Measurements from ENCODE around the gene ZMYM5.
"Not testable (repeated sequence)": the region's sequence is repeated elsewhere in the genome, so short reads cannot be mapped to it uniquely, and the experiment has no call there.

The ZMYM5 gene

GRCh38 chr13:19863323-19864023 is at the start of gene ZMYM5:
Gene ZMYM5 (minus strand): TSS chr13:19863649. CDS start chr13:19852180, 11,469 bp downstream.
- DNase-seq (ENCODE audit: low spot score), result peak; percentile 99

- no peak for DNase-seq (ENCODE audit: low spot score)
Observed at GRCh38 chr13:19910336-19911072, 47.1 kb upstream of the ZMYM5 start.

- no peak for DNase-seq (ENCODE audit: low spot score)
Observed at GRCh38 chr13:19908350-19908986, 45.0 kb upstream of the ZMYM5 start.

- not testable (repeated sequence) for DNase-seq (ENCODE audit: low spot score)
Observed at GRCh38 chr13:19905487-19906195, 42.2 kb upstream of the ZMYM5 start.

- no peak for DNase-seq (ENCODE audit: low spot score)
Observed at GRCh38 chr13:19890030-19890429, 26.6 kb upstream of the ZMYM5 start.

GRCh38 chr13:19888799-19889198 is 25.4 kb upstream of the ZMYM5 start:
- no peak for DNase-seq (ENCODE audit: low spot score)

- DNase-seq (ENCODE audit: low spot score), result no peak
Observed at GRCh38 chr13:19882231-19882630, 18.8 kb upstream of the ZMYM5 start.

GRCh38 chr13:19881641-19882040 is 18.2 kb upstream of the ZMYM5 start:
- DNase-seq (ENCODE audit: low spot score), result no peak

GRCh38 chr13:19864746-19865309 is 1.4 kb upstream of the ZMYM5 start:
- DNase-seq (ENCODE audit: low spot score), result peak; percentile 74

- peak; percentile 72 for DNase-seq (ENCODE audit: low spot score)
Observed at GRCh38 chr13:19864024-19864745, 736 bp upstream of the ZMYM5 start.

- peak; percentile 51 for DNase-seq (ENCODE audit: low spot score)
Observed at GRCh38 chr13:19862481-19863313, 752 bp downstream of the ZMYM5 start.

GRCh38 chr13:19861762-19862161 is 1.7 kb downstream of the ZMYM5 start:
- peak; percentile 5 for DNase-seq (ENCODE audit: low spot score)

- peak; percentile 44 for DNase-seq (ENCODE audit: low spot score)
Observed at GRCh38 chr13:19860884-19861655, 2.4 kb downstream of the ZMYM5 start.

GRCh38 chr13:19857637-19858036 is 5.8 kb downstream of the ZMYM5 start:
- DNase-seq (ENCODE audit: low spot score), result not testable (repeated sequence)

- DNase-seq (ENCODE audit: low spot score), result no peak
Observed at GRCh38 chr13:19852766-19853165, 10.7 kb downstream of the ZMYM5 start.

- DNase-seq (ENCODE audit: low spot score), result peak; percentile 15
Observed at GRCh38 chr13:19845758-19846157, 17.7 kb downstream of the ZMYM5 start.

GRCh38 chr13:19838865-19839275 is 24.6 kb downstream of the ZMYM5 start:
- no peak for DNase-seq (ENCODE audit: low spot score)

- DNase-seq (ENCODE audit: low spot score), result no peak
Observed at GRCh38 chr13:19836472-19836871, 27.0 kb downstream of the ZMYM5 start.

GRCh38 chr13:19834704-19835103 is 28.7 kb downstream of the ZMYM5 start:
- no peak for DNase-seq (ENCODE audit: low spot score)

- DNase-seq (ENCODE audit: low spot score), result no peak
Observed at GRCh38 chr13:19822673-19823072, 40.8 kb downstream of the ZMYM5 start.
